GM12864 (cell line): ENCODE results near the gene TEX44.

ENCODE experiments used
- DNase-seq: peaks from one replicate; pipeline ENCODE4 v3.0.0-alpha.2; 2011; ENCODE audit warnings: low read depth
- H3K4me3 ChIP-seq: 2 replicates; pipeline ENCODE4 v1.5.1; 2011; ENCODE audit warnings: mild to moderate bottlenecking, low read depth, low read length, control low read depth
- CTCF ChIP-seq: IDR thresholded peaks from 2 replicates; pipeline ENCODE4 v1.5.1; 2011; ENCODE audit warnings: low read depth, mild to moderate bottlenecking, moderate library complexity, low read length, control low read depth, inconsistent platforms; ENCODE audit errors: missing control alignments

The TEX44 gene

GRCh38 chr2:231615058-231615671 lies 22.5 kb downstream of the TEX44 start:
- peak overlapping the region; percentile 53 for H3K4me3 ChIP-seq
- peak; percentile 12 for TF ChIP-seq CTCF
- no peak for DNase-seq

GRCh38 chr2:231616296-231616695 lies 23.6 kb downstream of the TEX44 start:
- no peak for DNase-seq
- no peak overlapping the region for H3K4me3 ChIP-seq
- TF ChIP-seq CTCF, result no peak

GRCh38 chr2:231617059-231617926 lies 24.6 kb downstream of the TEX44 start:
- H3K4me3 ChIP-seq, result no peak overlapping the region
- no peak for TF ChIP-seq CTCF
- DNase-seq, result no peak

GRCh38 chr2:231621051-231621879 lies 28.6 kb downstream of the TEX44 start:
- TF ChIP-seq CTCF, result no peak
- H3K4me3 ChIP-seq, result no peak overlapping the region
- no peak for DNase-seq

- no peak for DNase-seq
- TF ChIP-seq CTCF, result no peak
- no peak overlapping the region for H3K4me3 ChIP-seq
Observed at GRCh38 chr2:231622963-231623362, 30.3 kb downstream of the TEX44 start.

GRCh38 chr2:231626449-231626848 lies 33.8 kb downstream of the TEX44 start:
- no peak overlapping the region for H3K4me3 ChIP-seq
- TF ChIP-seq CTCF, result no peak
- DNase-seq, result no peak
